GM23338 (cell line): ENCODE data around the gene SGK1. TPM values are rescaled to one million over a fixed set of nuclear protein-coding genes. Genes with fewer than 3 reads are reported as not detected.

Source experiments
- ATAC-seq: fragments of 200-7000 bp; cut with Tn5 transposase; 3 replicates; pipeline ENCODE4 v1.9.1; 2020
- DNase-seq: peaks from one replicate; pipeline ENCODE4 v3.0.0-alpha.2; 2015; ENCODE audit warnings: low spot score
- H2AFZ ChIP-seq: fragments of 200-600 bp; sonication (generic); 2 replicates; pipeline ENCODE4 v1.8.0; 2016; ENCODE audit warnings: antibody characterized with exemption, mild to moderate bottlenecking, moderate library complexity
- H3F3A ChIP-seq: fragments of 200-600 bp; sonication (generic); replicated peaks from 2 replicates; pipeline ENCODE4 v1.8.0; 2017; ENCODE audit warnings: antibody characterized with exemption, mixed run types, low read depth
- H3K27ac ChIP-seq: fragments of 200-600 bp; sonication (generic); 2 replicates; pipeline ENCODE4 v1.6.1; 2016; ENCODE audit warnings: low read depth
- H3K27me3 ChIP-seq: fragments of 200-600 bp; sonication (generic); 2 replicates; pipeline ENCODE4 v1.8.0; 2016; ENCODE audit warnings: mild to moderate bottlenecking, mixed run types, moderate library complexity; ENCODE audit not compliant: insufficient read depth
- H3K36me3 ChIP-seq: fragments of 200-600 bp; sonication (generic); 2 replicates; pipeline ENCODE4 v1.8.0; 2016; ENCODE audit warnings: mild to moderate bottlenecking; ENCODE audit not compliant: insufficient read depth
- H3K4me1 ChIP-seq: fragments of 200-600 bp; sonication (generic); 2 replicates; pipeline ENCODE4 v1.8.0; 2016; ENCODE audit warnings: mild to moderate bottlenecking, moderate library complexity; ENCODE audit not compliant: insufficient read depth
- H3K4me2 ChIP-seq: fragments of 200-600 bp; sonication (generic); 2 replicates; pipeline ENCODE4 v1.7.1; 2017; ENCODE audit warnings: mixed run types
- H3K4me3 ChIP-seq: fragments of 200-600 bp; sonication (generic); 2 replicates; pipeline ENCODE4 v1.6.1; 2016; ENCODE audit warnings: mixed run types
- H3K79me2 ChIP-seq: fragments of 200-600 bp; sonication (generic); replicated peaks from 2 replicates; pipeline ENCODE4 v1.8.0; 2017; ENCODE audit warnings: mild to moderate bottlenecking; ENCODE audit not compliant: insufficient read depth
- H3K9me2 ChIP-seq: fragments of 200-600 bp; sonication (generic); 2 replicates; pipeline ENCODE4 v1.8.0; 2017; ENCODE audit not compliant: insufficient read depth
- H4K20me1 ChIP-seq: fragments of 200-600 bp; sonication (generic); replicated peaks from 2 replicates; pipeline ENCODE4 v1.8.0; 2017; ENCODE audit warnings: mild to moderate bottlenecking; ENCODE audit not compliant: insufficient read depth
- H3K27ac Mint-ChIP-seq: 2 replicates; pipeline ENCODE4 v1.8.0; 2020; ENCODE audit warnings: inconsistent platforms, mild to moderate bottlenecking, moderate library complexity, mixed read lengths
- H3K27me3 Mint-ChIP-seq: 3 replicates; pipeline ENCODE4 v1.8.0; 2022; ENCODE audit warnings: low read depth, mild to moderate bottlenecking, moderate library complexity, mixed read lengths, inconsistent platforms; ENCODE audit not compliant: insufficient read depth, poor library complexity
- H3K36me3 Mint-ChIP-seq: 3 replicates; pipeline ENCODE4 v1.8.0; 2021; ENCODE audit warnings: low read depth, mild to moderate bottlenecking, inconsistent platforms, moderate library complexity, mixed read lengths
- H3K4me1 Mint-ChIP-seq: 3 replicates; pipeline ENCODE4 v1.8.0; 2020; ENCODE audit warnings: mild to moderate bottlenecking, inconsistent platforms, mixed read lengths
- H3K4me3 Mint-ChIP-seq: 3 replicates; pipeline ENCODE4 v1.8.0; 2021; ENCODE audit warnings: moderate library complexity, mild to moderate bottlenecking, inconsistent platforms, mixed read lengths
- H3K9me3 Mint-ChIP-seq: 3 replicates; pipeline ENCODE4 v1.8.0; 2020; ENCODE audit warnings: moderate library complexity, mild to moderate bottlenecking, inconsistent platforms, mixed read lengths
- CREB1 ChIP-seq: fragments of 250-450 bp; sonication (Bioruptor Pico); IDR thresholded peaks from 2 replicates; pipeline ENCODE4 v1.5.0; 2020; ENCODE audit warnings: low read depth, mild to moderate bottlenecking, moderate library complexity
- ETS1 ChIP-seq: IDR thresholded peaks from 2 replicates; pipeline ENCODE4 v1.6.1; 2016; ENCODE audit warnings: antibody characterized with exemption
- EZH2 ChIP-seq: fragments of 200-600 bp; sonication (generic); IDR thresholded peaks from one replicate; pipeline ENCODE4 v1.8.0; 2017; ENCODE audit warnings: antibody characterized with exemption, mild to moderate bottlenecking, low read depth; ENCODE audit not compliant: unreplicated experiment
- EZH2phosphoT487 ChIP-seq: fragments of 200-600 bp; sonication (generic); IDR thresholded peaks from one replicate; pipeline ENCODE4 v1.8.1; 2018; ENCODE audit warnings: antibody characterized with exemption; ENCODE audit not compliant: unreplicated experiment
- JUNB ChIP-seq: IDR thresholded peaks from one replicate; pipeline ENCODE4 v1.6.1; 2016; ENCODE audit warnings: antibody characterized with exemption; ENCODE audit not compliant: unreplicated experiment
- NANOG ChIP-seq: IDR thresholded peaks from 2 replicates; pipeline ENCODE4 v1.6.1; 2016; ENCODE audit warnings: antibody characterized with exemption, borderline replicate concordance
- REST ChIP-seq: IDR thresholded peaks from one replicate; pipeline ENCODE4 v1.6.1; 2018; ENCODE audit warnings: antibody characterized with exemption; ENCODE audit not compliant: unreplicated experiment
- STAT1 ChIP-seq: IDR thresholded peaks from one replicate; pipeline ENCODE4 v1.6.1; 2016; ENCODE audit warnings: antibody characterized with exemption; ENCODE audit not compliant: unreplicated experiment
- ZNF114 ChIP-seq: fragments of 250-450 bp; sonication (Bioruptor Pico); IDR thresholded peaks from 2 replicates; pipeline ENCODE4 v1.5.0; 2020; ENCODE audit warnings: mild to moderate bottlenecking, moderate library complexity
- ZNF331 ChIP-seq: fragments of 250-450 bp; sonication (Bioruptor Pico); IDR thresholded peaks from 2 replicates; pipeline ENCODE4 v1.5.0; 2020; ENCODE audit warnings: low read depth, mild to moderate bottlenecking, moderate library complexity
- polyA plus RNA-seq: library from polyadenylated mRNA; unstranded; fragments of >200 nt; fragmentation: Nextera tagmentation; extraction: Ambion mirVana; gene quantifications from 2 replicates; pipeline ENCODE4 v1.2.1, GENCODE V29; 2016
- total RNA-seq: library from RNA; depleted of rRNA; stranded (reverse); fragments of >200 nt; shearing (Covaris generic); gene quantifications from 2 replicates; pipeline ENCODE4 v1.2.3, GENCODE V29; 2014

The SGK1 gene
- total and polyA plus RNA-seq, 2 experiments from 2014 or later = 16.3 to 37.2 TPM

GRCh38 chr6:134324766-134325165 lies 6.9 kb upstream of the SGK1 start (continued):
- no peak for TF ChIP-seq CREB1 (CRISPR knock-in tag)
- TF ChIP-seq JUNB = no peak
- TF ChIP-seq ETS1 = no peak
- TF ChIP-seq REST = no peak
- TF ChIP-seq EZH2 = no peak
- no peak for TF ChIP-seq ZNF114 (CRISPR knock-in tag)
- TF ChIP-seq NANOG = no peak
- TF ChIP-seq STAT1 = no peak
- TF ChIP-seq ZNF331 (CRISPR knock-in tag) = no peak

DNA sequence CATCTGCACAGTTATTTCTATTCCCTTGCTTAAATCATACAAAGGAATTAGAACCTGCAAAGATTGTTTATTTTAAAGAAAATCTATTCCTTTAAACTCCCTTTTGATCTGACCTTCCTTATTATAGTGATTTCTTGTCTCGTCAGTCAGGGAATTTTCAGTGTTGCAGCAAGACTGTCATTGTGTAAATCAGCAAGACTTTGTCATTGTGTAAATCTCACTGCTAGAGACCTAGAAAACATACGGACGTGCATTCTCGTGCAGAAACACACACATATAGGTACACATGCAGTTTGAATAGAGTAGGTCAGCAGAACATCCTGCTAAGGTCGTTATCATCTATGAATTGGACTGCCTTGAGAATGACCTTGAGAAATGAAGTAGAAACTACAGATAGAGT lies 6.2 kb upstream of the SGK1 start:
- Histone ChIP-seq H2AFZ (no peak overlapping the region), H3K4me1 (no peaks in the 10 kb centered on the region), H4K20me1 (no peaks in the 10 kb centered on the region), H3K36me3 (no peaks in the 10 kb centered on the region), H3K4me2 (no peak overlapping the region), H3K9me2 (no peaks in the 10 kb centered on the region), H3K79me2 (no peaks in the 10 kb centered on the region), H3F3A (no peaks in the 10 kb centered on the region), H3K4me3 (no peak overlapping the region), H3K27ac (no peak overlapping the region), H3K27me3 (no peaks in the 10 kb centered on the region)
- Mint-ChIP-seq H3K4me1 (peaks cover 2% of the 10 kb centered on the region; the same call in 2 of the 3 replicates), H3K27ac (no peak overlapping the region; the same call in 1 of the 2 replicates), H3K27me3 (peaks cover 3% of the 10 kb centered on the region), H3K4me3 (no peak overlapping the region), H3K9me3 (no peaks in the 10 kb centered on the region), H3K36me3 (no peaks in the 10 kb centered on the region)
- ATAC-seq = no peak
- no peak for TF ChIP-seq JUNB
- TF ChIP-seq EZH2 = no peak
- TF ChIP-seq EZH2phosphoT487 = no peak
- DNase-seq = no peak

- no peak overlapping the region for H3K4me2 ChIP-seq
- H3K9me2 ChIP-seq = no peaks in the 10 kb centered on the region
- no peak for DNase-seq
- no peaks in the 10 kb centered on the region for H3K36me3 Mint-ChIP-seq
- ATAC-seq = no peak
- H3K27me3 ChIP-seq = peaks cover 2% of the 10 kb centered on the region; the same call in 1 of the 2 replicates
- H3K4me3 ChIP-seq = no peak overlapping the region
- peaks cover 3% of the 10 kb centered on the region for H3K27me3 Mint-ChIP-seq
- no peaks in the 10 kb centered on the region for H3K79me2 ChIP-seq
- H4K20me1 ChIP-seq = no peaks in the 10 kb centered on the region
- H2AFZ ChIP-seq = no peak overlapping the region
- H3K27ac ChIP-seq = no peak overlapping the region
- H3K27ac Mint-ChIP-seq = no peak overlapping the region
- H3K4me1 Mint-ChIP-seq = peaks cover 4% of the 10 kb centered on the region
- peaks cover under 1% of the 10 kb centered on the region; the same call in 1 of the 2 replicates for H3K4me1 ChIP-seq
- H3K9me3 Mint-ChIP-seq = no peaks in the 10 kb centered on the region
- H3F3A ChIP-seq = no peaks in the 10 kb centered on the region
- H3K36me3 ChIP-seq = no peaks in the 10 kb centered on the region
- H3K4me3 Mint-ChIP-seq = no peak overlapping the region
- TF ChIP-seq NANOG (no peak), ZNF114 (CRISPR knock-in tag) (no peak), CREB1 (CRISPR knock-in tag) (no peak), ZNF331 (CRISPR knock-in tag) (no peak), EZH2 (no peak)
Observed at GRCh38 chr6:134323698-134324097, 5.8 kb upstream of the SGK1 start.
